ENCODE results near the gene WFDC5.

WFDC5 gene

GRCh38 chr20:45090481-45090880, 24.5 kb downstream of the WFDC5 start:
- TF ChIP-seq CTCF (IDR thresholded peaks at IDR 0.05; ENCODE audit: insufficient read depth, low read length, missing control alignments): no peak
- ChIA-PET CTCF (interaction anchor here (1.3 to 12.2 kb wide), 5 partner anchors 9 to 204 kb away, joined by 3 to 297 read pairs (median 3); partner anchors contain the start of gene WFDC5), POLR2A (no interaction called here)
- H3K4me3 ChIP-seq (ENCODE audit: low read depth, low read length): no peak overlapping the region
- DNase-seq (ENCODE audit: low read depth, low spot score): peak; percentile 23

DNA sequence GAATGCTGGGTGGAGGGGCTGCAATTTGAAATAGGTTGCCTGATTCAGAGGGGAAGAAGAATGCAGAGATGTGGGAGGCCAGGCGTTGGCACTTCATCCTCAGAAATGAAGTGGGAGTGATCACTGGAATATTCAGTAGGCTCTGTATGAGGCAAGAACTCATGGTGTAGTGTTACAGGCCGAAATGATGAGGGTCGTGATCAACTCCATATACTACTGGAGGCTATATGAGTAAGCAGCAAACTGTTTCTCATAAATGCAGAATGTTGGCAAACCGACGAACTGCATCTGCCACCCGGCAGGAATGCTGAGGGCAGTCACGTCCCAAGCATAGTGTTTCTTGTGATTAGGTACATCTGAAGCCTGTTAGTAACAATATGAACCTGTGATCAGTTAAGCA, 26.7 kb downstream of the WFDC5 start:
- ChIA-PET POLR2A (no interaction called here), CTCF (interaction anchor here (1.1 to 3.4 kb wide), 5 partner anchors 8 to 206 kb away, joined by 3 to 20 read pairs (median 6); no protein-coding TSS in a partner anchor)
- no peak for TF ChIP-seq CTCF (IDR thresholded peaks at IDR 0.05; ENCODE audit: insufficient read depth, low read length, missing control alignments)
- DNase-seq (ENCODE audit: low read depth, low spot score): peak; percentile 84
- H3K4me3 ChIP-seq (ENCODE audit: low read depth, low read length): no peak overlapping the region

- H3K4me3 ChIP-seq (ENCODE audit: low read depth, low read length): no peak overlapping the region
- POLR2A ChIA-PET: no interaction called here
- CTCF ChIA-PET: interaction anchor here (0.7 to 3.4 kb wide), 6 partner anchors 8 to 206 kb away, joined by 3 to 20 read pairs (median 6); no protein-coding TSS in a partner anchor
- TF ChIP-seq CTCF (IDR thresholded peaks at IDR 0.05; ENCODE audit: insufficient read depth, low read length, missing control alignments): no peak
- DNase-seq (ENCODE audit: low read depth, low spot score): peak; percentile 7
Observed at GRCh38 chr20:45087814-45088213, 27.2 kb downstream of the WFDC5 start.

DNA sequence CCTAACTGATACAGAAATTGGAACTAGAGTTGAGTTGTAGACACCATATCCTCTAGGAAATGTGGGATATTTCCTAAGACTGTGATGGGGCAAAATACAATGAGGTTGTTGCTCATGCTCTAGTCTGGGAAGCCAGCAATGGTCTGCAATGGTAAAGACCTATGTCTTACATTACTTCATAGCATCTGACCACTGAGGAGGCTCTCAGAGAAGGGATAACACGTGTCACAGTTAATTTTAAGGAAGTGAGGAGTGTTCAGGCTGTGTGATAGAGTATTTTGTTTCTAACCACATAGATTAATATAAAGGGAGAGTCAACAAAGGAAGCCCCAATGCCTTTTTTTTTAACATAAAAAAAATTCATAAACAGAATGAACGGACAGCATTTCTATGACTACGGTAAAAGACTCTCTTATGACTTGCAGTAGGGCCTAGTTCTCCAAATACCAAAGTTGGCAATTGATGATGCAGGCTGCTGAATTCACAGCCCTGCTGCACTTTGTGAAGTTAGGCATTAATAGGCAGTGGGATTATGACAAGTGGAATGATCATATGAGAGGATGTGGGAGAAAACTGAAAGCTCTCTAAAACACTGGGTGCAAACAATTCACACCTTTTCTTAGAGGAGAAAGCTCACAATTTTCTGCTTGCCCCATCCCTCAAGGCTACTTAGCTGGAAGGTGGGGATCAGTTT, 27.7 kb downstream of the WFDC5 start:
- ChIA-PET CTCF (interaction anchor here (0.7 to 3.4 kb wide), 6 partner anchors 9 to 207 kb away, joined by 3 to 20 read pairs (median 6); no protein-coding TSS in a partner anchor), POLR2A (no interaction called here)

DNA sequence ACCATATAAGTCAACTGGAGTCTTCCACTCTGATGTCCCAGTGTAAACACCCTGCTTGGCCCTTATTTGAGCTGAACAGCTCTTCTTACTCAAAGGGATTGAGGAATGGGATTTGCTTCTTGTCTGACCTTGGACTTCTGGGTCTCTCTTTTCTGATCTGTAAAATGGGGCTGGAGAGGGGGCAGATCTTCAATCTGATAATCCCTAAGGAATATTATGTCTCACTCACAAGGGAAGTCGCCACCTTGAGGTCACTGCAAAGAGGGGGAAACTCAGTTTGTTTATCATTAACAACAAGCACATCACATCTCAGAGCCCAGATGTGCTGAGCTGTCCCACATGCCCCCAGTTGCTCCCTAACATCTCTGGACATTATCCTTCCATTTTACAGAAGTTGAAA, 29.1 kb downstream of the WFDC5 start:
- DNase-seq (ENCODE audit: low read depth, low spot score): no peak
- CTCF ChIA-PET: interaction anchor here (1.7 to 3.4 kb wide), 3 partner anchors 10 to 206 kb away, joined by 4 to 20 read pairs (median 15); no protein-coding TSS in a partner anchor
- no peak overlapping the region for H3K4me3 ChIP-seq (ENCODE audit: low read depth, low read length)
- no peak for TF ChIP-seq CTCF (IDR thresholded peaks at IDR 0.05; ENCODE audit: insufficient read depth, low read length, missing control alignments)
- POLR2A ChIA-PET: no interaction called here

More for the DNA sequence above, 27.7 kb downstream of the WFDC5 start:
- no peak for DNase-seq (ENCODE audit: low read depth, low spot score)
- no peak for TF ChIP-seq CTCF (IDR thresholded peaks at IDR 0.05; ENCODE audit: insufficient read depth, low read length, missing control alignments)
- no peak overlapping the region for H3K4me3 ChIP-seq (ENCODE audit: low read depth, low read length)

DNA sequence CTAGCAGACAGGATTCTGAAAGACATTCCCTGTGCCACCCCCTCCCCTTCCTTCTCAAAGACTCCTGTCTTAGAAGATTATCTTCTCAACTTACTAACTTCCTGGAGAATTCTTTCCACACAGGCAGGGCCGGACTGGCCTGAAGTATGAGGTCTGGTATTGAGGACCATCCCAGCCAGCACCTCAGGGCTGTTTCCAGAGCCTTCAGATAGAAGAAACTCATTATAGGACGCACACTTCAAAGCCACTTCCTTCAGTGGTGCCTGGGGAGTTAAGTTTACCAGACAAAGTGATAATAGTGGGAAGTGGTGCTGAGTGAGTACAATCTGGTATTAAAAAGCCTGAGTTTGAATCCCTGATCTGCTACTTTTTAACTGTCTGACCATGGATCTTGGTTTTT, 29.7 kb downstream of the WFDC5 start:
- CTCF ChIA-PET: interaction anchor here (2.7 kb wide), 1 partner anchor 42 kb away, joined by 15 read pairs; no protein-coding TSS in a partner anchor
- H3K4me3 ChIP-seq (ENCODE audit: low read depth, low read length): no peak overlapping the region
- DNase-seq (ENCODE audit: low read depth, low spot score): no peak
- POLR2A ChIA-PET: no interaction called here
- no peak for TF ChIP-seq CTCF (IDR thresholded peaks at IDR 0.05; ENCODE audit: insufficient read depth, low read length, missing control alignments)

Data from AG04449 (cell line).